Measurements from ENCODE around the gene SNX17. TPM values are rescaled to one million over a fixed set of nuclear protein-coding genes. Genes with fewer than 3 reads are reported as not detected.

Gene SNX17
- total and polyA plus RNA-seq, 2 of the 13 experiments (the other 11 are each of a cell fraction or from before 2014, with no cell fraction given) = 75.0 to 109 TPM

DNA sequence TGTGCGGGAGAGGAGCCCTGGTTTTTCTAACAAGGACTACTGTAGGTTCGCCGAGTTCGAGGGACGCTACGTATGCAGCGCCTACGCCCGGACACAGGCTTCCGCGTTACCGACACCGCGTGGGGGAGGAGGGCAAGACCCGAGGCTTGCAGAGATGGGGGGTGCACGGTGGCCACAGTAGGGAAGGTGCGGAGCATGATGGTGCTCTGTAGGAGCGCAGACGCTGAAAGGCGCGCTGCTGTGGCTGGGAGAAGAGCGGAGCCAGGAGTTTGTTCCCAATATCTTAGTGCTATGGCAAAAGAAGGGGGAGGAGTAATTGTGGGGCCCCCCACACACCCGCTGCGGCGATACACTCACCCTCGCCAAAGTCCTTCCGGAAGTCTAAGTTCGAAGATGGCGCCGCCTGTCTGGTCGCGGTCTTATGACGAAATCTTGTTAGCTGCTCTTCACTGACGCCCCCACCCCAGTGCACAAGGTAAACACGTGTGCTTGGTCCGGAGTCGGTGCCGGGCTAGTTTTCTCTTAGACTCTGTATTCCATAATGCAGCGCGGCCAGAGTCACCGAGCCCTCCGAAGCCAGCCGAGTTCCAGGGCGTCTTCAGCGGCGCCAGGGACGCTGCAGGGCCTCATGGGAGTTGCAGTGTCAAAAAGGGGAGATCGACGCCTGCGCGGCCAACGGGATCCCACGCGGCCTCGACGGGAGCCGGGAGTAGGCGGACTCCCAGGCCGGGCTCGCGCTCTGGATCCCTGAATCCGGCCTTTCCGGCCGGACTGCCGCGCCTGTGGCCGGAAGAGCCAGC, 13.8 kb upstream of the SNX17 start, which contains the start of gene GTF3C2 (continued):
- TF ChIP-seq, protein P1, sequence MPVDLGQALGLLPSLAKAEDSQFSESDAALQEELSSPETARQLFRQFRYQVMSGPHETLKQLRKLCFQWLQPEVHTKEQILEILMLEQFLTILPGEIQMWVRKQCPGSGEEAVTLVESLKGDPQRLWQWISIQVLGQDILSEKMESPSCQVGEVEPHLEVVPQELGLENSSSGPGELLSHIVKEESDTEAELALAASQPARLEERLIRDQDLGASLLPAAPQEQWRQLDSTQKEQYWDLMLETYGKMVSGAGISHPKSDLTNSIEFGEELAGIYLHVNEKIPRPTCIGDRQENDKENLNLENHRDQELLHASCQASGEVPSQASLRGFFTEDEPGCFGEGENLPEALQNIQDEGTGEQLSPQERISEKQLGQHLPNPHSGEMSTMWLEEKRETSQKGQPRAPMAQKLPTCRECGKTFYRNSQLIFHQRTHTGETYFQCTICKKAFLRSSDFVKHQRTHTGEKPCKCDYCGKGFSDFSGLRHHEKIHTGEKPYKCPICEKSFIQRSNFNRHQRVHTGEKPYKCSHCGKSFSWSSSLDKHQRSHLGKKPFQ (CRISPR knock-in tag; IDR thresholded peaks at IDR 0.05; ENCODE audit: insufficient replicate concordance) = no peak
- no peak for TF ChIP-seq RELA (CRISPR knock-in tag; IDR thresholded peaks at IDR 0.05)
- TF ChIP-seq, protein P2, sequence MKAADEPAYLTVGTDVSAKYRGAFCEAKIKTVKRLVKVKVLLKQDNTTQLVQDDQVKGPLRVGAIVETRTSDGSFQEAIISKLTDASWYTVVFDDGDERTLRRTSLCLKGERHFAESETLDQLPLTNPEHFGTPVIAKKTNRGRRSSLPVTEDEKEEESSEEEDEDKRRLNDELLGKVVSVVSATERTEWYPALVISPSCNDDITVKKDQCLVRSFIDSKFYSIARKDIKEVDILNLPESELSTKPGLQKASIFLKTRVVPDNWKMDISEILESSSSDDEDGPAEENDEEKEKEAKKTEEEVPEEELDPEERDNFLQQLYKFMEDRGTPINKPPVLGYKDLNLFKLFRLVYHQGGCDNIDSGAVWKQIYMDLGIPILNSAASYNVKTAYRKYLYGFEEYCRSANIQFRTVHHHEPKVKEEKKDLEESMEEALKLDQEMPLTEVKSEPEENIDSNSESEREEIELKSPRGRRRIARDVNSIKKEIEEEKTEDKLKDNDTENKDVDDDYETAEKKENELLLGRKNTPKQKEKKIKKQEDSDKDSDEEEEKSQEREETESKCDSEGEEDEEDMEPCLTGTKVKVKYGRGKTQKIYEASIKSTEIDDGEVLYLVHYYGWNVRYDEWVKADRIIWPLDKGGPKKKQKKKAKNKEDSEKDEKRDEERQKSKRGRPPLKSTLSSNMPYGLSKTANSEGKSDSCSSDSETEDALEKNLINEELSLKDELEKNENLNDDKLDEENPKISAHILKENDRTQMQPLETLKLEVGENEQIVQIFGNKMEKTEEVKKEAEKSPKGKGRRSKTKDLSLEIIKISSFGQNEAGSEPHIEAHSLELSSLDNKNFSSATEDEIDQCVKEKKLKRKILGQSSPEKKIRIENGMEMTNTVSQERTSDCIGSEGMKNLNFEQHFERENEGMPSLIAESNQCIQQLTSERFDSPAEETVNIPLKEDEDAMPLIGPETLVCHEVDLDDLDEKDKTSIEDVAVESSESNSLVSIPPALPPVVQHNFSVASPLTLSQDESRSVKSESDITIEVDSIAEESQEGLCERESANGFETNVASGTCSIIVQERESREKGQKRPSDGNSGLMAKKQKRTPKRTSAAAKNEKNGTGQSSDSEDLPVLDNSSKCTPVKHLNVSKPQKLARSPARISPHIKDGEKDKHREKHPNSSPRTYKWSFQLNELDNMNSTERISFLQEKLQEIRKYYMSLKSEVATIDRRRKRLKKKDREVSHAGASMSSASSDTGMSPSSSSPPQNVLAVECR (CRISPR knock-in tag; IDR thresholded peaks at IDR 0.05; ENCODE audit: borderline replicate concordance) = peak; percentile 99
- TF ChIP-seq ZBTB38 (CRISPR knock-in tag; IDR thresholded peaks at IDR 0.05) = no peak; the same call in 1 of the 2 replicates
- TF ChIP-seq ZNF619 (CRISPR knock-in tag; IDR thresholded peaks at IDR 0.05) = peak; percentile 83; the same call in 1 of the 2 replicates
- no peak for TF ChIP-seq EZH2 (conservative IDR thresholded peaks at IDR 0.05; ENCODE audit: low read depth, low read length)
- TF ChIP-seq ZNF232 (CRISPR knock-in tag; IDR thresholded peaks at IDR 0.05; ENCODE audit: borderline replicate concordance) = no peak; the same call in 1 of the 2 replicates
- TF ChIP-seq ZNF557 (CRISPR knock-in tag; IDR thresholded peaks at IDR 0.05) = peak; percentile 19; the same call in 1 of the 2 replicates
- peak; percentile 96 for TF ChIP-seq DMAP1 (CRISPR knock-in tag; IDR thresholded peaks at IDR 0.05)
- TF ChIP-seq HNF4A (CRISPR knock-in tag; IDR thresholded peaks at IDR 0.05) = peak; percentile 5
- TF ChIP-seq ZNF441 (CRISPR knock-in tag; IDR thresholded peaks at IDR 0.05; ENCODE audit: borderline replicate concordance) = peak; percentile 90; the same call in 1 of the 2 replicates
- TF ChIP-seq, protein P3, sequence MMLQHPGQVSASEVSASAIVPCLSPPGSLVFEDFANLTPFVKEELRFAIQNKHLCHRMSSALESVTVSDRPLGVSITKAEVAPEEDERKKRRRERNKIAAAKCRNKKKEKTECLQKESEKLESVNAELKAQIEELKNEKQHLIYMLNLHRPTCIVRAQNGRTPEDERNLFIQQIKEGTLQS (CRISPR knock-in tag; IDR thresholded peaks at IDR 0.05) = no peak; the same call in 1 of the 2 replicates
- TF ChIP-seq FOXA1 (IDR thresholded peaks at IDR 0.05) = peak; percentile 24; the same call in 1 of the 2 replicates
- TF ChIP-seq FOXA1 (CRISPR knock-in tag; IDR thresholded peaks at IDR 0.05) = peak; percentile 95
- TF ChIP-seq, protein P4, sequence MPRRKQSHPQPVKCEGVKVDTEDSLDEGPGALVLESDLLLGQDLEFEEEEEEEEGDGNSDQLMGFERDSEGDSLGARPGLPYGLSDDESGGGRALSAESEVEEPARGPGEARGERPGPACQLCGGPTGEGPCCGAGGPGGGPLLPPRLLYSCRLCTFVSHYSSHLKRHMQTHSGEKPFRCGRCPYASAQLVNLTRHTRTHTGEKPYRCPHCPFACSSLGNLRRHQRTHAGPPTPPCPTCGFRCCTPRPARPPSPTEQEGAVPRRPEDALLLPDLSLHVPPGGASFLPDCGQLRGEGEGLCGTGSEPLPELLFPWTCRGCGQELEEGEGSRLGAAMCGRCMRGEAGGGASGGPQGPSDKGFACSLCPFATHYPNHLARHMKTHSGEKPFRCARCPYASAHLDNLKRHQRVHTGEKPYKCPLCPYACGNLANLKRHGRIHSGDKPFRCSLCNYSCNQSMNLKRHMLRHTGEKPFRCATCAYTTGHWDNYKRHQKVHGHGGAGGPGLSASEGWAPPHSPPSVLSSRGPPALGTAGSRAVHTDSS (CRISPR knock-in tag; conservative IDR thresholded peaks at IDR 0.05) = no peak
- peak; percentile 81; the same call in 1 of the 2 replicates for TF ChIP-seq ZC3H4 (CRISPR knock-in tag; IDR thresholded peaks at IDR 0.05; ENCODE audit: borderline replicate concordance)
- no peak; the same call in 1 of the 2 replicates for TF ChIP-seq SALL2 (CRISPR knock-in tag; IDR thresholded peaks at IDR 0.05)
- peak; percentile 70 for TF ChIP-seq PITX1 (CRISPR knock-in tag; IDR thresholded peaks at IDR 0.05)

All from HepG2 (cell line).